IPS-NIHi11 (cell line): ENCODE data around the gene CYP2C18.
A peak's percentile ranks its signal among the peaks of the same experiment; 100 is the strongest.
"Not testable (repeated sequence)": the region's sequence is repeated elsewhere in the genome, so short reads cannot be mapped to it uniquely, and the experiment has no call there.

Source experiments
- DNase-seq: peaks from one replicate; pipeline ENCODE4 v3.0.0; 2012; ENCODE audit warnings: mixed read lengths, low spot score

The CYP2C18 gene

GRCh38 chr10:94683214-94684054, at the start of gene CYP2C18:
CYP2C18 (plus strand) TSS chr10:94683729; CDS start chr10:94683820, 91 bp downstream.
- DNase-seq = no peak

GRCh38 chr10:94638097-94638496, 45.4 kb upstream of the CYP2C18 start:
- DNase-seq = not testable (repeated sequence)

GRCh38 chr10:94639902-94640301, 43.6 kb upstream of the CYP2C18 start:
- no peak for DNase-seq

GRCh38 chr10:94640562-94640961, 43.0 kb upstream of the CYP2C18 start:
- no peak for DNase-seq

GRCh38 chr10:94641480-94641879, 42.0 kb upstream of the CYP2C18 start:
- no peak for DNase-seq

- no peak for DNase-seq
Observed at GRCh38 chr10:94644352-94644751, 39.2 kb upstream of the CYP2C18 start.

GRCh38 chr10:94645285-94645684, 38.2 kb upstream of the CYP2C18 start:
- DNase-seq = no peak

- DNase-seq = not testable (repeated sequence)
Observed at GRCh38 chr10:94655201-94655600, 28.3 kb upstream of the CYP2C18 start.

GRCh38 chr10:94663061-94663460, 20.5 kb upstream of the CYP2C18 start:
- not testable (repeated sequence) for DNase-seq

GRCh38 chr10:94666391-94667102, 17.0 kb upstream of the CYP2C18 start:
- no peak for DNase-seq

GRCh38 chr10:94673614-94674321, 9.8 kb upstream of the CYP2C18 start:
- no peak for DNase-seq

GRCh38 chr10:94676496-94676895, 7.0 kb upstream of the CYP2C18 start:
- no peak for DNase-seq

GRCh38 chr10:94677691-94678090, 5.8 kb upstream of the CYP2C18 start:
- DNase-seq = peak; percentile 41

- no peak for DNase-seq
Observed at GRCh38 chr10:94678475-94678874, 5.1 kb upstream of the CYP2C18 start.

GRCh38 chr10:94680544-94680943, 3.0 kb upstream of the CYP2C18 start:
- DNase-seq = no peak

GRCh38 chr10:94682636-94683035, 893 bp upstream of the CYP2C18 start:
- DNase-seq = not testable (repeated sequence)

- no peak for DNase-seq
Observed at GRCh38 chr10:94687625-94688248, 4.2 kb downstream of the CYP2C18 start.

GRCh38 chr10:94706089-94706488, 22.6 kb downstream of the CYP2C18 start:
- no peak for DNase-seq

- no peak for DNase-seq
Observed at GRCh38 chr10:94710578-94710977, 27.0 kb downstream of the CYP2C18 start.

GRCh38 chr10:94725871-94726270, 42.3 kb downstream of the CYP2C18 start:
- no peak for DNase-seq

GRCh38 chr10:94735197-94735596, 51.7 kb downstream of the CYP2C18 start:
- DNase-seq = no peak

- no peak for DNase-seq
Observed at GRCh38 chr10:94738588-94738987, 55.1 kb downstream of the CYP2C18 start.
